ENCODE data around the gene HS6ST3. TPM values are rescaled to one million over a fixed set of nuclear protein-coding genes. Genes with fewer than 3 reads are reported as not detected.

The HS6ST3 gene
- polyA plus RNA-seq, 12 donors: 0.08 to 1.5 (median 0.30) TPM; not detected in 2

GRCh38 chr13:96193728-96194310 is 103.9 kb downstream of the HS6ST3 start:
- DNase-seq: no peak

GRCh38 chr13:96198038-96198437 is 108.1 kb downstream of the HS6ST3 start:
- no peak for DNase-seq

GRCh38 chr13:96199315-96199714 is 109.4 kb downstream of the HS6ST3 start:
- no peak for DNase-seq

DNA sequence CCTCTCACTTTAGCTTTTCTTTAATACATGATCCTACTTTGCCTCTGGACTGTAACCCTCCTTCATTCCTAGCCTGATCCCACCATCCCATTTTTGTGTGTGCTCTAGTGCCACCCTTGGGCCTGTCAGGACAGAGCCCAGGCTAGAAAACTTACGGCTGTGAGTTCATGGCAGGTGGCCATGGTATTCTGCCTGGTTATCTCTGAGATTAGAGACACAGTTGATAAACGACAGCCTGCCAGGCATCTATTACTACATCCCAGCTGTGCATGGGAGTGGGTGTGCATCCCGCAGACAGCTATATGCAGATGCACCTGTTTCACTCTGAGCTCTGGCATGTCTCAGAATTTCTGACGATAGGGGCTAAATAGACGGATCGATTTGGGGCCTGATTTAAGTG is 110.9 kb downstream of the HS6ST3 start:
- DNase-seq: no peak

DNA sequence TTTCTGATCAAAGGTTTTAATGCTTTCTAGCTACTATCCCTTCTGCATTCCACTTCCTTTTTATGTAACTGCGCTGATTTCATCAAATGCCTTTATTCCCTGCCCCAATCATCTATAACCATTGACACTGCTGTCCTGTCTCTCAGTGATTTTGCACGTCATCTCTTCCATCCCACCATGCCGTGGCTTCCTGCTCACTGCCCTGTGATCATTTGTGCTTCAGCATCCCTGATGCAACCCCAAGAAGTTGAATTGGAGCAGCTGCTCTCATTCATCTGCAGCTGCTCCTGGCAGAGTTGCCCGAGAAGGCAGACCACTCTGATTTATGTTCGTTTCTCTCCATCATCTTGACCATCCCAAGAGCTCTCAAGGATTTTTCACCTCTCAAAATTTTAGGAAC is 112.4 kb downstream of the HS6ST3 start:
- no peak for DNase-seq

DNA sequence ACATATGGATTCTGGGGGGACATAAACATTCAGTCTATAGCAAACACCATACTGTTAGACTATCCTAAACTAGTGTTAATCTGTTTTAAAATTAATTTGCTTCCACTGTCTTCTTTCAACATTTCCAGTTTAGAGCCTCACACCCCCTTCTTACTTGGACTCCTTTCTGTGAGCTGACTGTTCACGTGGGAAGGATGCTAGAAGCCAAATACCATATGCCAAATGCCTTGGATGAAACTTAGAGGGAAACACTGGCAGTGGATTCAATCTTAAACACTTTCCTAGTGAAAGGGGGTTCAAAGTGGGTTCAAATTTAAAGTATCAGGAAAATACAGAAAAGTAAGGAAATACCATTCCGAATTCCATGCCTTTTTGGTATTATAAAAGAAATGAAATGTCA is 113.6 kb downstream of the HS6ST3 start:
- DNase-seq: no peak

GRCh38 chr13:96214824-96215445 is 125.0 kb downstream of the HS6ST3 start:
- DNase-seq: no peak

GRCh38 chr13:96216543-96216942 is 126.6 kb downstream of the HS6ST3 start:
- DNase-seq: no peak

- no peak for DNase-seq
These were observed 128.6 kb downstream of the HS6ST3 start for GRCh38 chr13:96218475-96218874.

DNA sequence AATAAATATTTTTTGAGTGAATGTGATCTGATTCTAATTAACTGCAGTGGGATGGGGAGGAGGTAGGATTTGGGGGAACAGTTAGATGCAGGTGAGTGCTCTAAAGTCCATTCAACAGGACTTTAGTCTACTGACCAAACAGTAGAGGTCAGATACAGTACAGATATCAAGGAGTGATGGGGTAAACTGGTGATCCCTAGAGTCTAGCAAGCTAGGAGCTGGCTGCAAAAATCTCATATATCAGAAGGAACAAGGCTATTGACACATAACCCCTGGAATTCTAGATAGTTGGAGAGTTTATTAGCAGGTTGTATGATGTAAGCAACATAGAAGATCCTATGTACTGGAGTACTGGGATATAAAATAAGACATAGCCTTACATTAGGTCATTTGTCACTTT is 131.6 kb downstream of the HS6ST3 start:
- no peak for DNase-seq

GRCh38 chr13:96223231-96223630 is 133.3 kb downstream of the HS6ST3 start:
- DNase-seq: no peak

DNA sequence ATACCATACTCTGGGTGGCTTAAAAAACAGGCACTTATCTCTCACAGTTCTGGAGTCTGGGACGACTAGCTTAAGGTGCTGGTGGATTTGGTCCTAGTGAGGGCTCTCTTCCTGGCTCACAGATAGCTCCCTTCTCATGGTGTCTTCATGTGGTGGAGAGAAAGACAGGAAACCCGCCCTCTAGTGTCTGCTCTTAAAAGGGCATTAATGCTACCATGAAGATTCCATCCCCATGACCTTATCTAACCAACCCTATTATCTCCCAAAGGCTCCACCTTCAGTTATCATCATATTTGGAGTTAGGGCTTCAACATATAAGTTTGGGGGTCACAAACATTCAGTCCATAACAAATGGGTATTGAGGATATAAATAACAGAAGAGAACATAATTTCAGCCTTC is 139.4 kb downstream of the HS6ST3 start:
- DNase-seq: no peak

DNA sequence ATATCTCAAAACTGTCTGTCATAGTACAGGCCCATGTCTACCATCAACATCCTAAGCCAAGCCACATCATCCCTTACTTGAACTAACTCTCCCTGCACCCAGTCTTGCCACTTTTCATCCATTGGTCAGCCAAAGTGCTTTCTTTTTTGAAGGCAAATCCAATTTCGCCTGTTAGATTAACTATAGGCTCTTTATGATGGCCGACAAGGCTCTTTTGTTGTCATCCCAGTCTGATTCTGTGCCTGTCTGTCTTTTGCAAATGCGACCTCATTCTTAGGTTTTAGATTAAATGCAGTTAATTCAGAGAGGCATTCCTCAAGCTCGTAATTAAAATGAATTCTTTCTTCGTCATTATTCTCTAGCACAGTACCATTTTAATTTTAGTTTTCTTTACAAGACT is 148.3 kb downstream of the HS6ST3 start:
- DNase-seq: no peak

DNA sequence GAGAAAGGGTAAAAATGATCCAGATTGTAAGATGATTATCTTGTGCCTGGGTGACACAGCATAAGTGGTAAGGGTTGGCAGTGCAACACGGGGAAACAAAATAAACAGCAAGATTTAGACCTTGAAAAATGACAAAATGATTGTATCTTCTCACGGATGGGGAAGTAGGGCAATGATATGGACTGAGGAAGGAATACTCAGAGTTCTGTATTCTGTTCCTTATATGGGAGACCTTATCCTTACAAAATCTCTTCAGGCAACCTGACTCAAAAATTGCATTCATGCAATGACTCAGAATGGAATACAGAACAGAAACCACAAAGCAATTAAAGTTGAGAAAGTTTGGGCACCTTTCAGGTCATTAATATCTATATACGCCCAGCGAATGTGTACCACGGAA is 149.0 kb downstream of the HS6ST3 start:
- DNase-seq: no peak

DNA sequence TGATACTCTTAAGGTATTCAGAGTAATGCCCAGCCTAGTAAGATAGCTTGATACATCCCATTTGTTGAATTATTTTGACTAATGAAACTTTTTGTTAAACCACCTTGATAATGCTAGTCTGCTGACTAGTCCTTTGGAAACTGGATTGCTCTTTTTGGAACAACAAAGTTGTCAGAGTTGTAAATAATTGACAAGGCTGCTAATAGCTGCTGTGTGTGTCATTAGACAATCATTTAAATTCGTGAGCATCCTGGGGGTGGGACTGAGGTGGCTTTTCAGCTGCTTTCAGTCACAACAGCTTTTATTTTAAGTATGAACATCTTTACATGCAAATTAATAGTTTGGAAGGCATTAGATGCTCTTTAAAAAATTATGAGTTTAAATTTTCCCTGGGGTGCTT is 153.5 kb downstream of the HS6ST3 start:
- DNase-seq: no peak

DNA sequence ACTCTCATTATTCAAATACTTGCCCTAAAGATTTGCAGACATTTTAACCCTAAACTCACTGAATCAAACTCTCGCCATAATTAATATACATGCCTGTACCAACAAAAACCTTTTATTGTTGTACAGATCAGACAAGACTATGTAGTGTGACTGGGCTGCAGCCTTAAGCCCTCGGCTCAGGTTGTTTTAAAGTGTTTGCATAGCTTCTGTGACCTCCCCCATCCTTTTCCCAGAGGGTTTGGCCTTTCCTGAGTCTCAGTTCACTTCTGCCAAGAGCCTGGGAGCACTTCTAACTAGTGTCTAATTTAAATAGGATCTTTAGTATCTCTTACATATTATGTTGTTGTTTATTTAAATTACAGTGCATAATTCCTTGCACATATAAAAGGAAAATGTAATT is 158.2 kb downstream of the HS6ST3 start:
- DNase-seq: no peak

DNA sequence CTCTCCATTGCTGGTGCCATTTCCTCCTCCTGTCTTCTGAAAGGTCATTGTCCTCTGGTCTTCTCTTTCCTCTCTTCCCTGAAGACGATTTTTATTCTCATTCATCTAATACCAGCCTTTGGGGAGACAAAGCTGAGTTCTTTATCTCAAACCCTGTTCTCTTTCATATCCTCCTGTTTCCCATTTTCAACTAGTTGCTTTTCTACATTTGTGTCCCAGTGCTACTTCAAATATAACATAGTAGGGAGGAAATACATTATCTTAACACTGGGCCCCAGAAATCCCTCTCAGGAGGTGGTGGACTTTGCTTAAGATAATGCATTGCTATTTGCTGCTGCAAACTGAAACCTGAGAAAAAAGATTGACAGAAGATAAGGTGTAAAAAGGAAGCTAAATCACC is 159.1 kb downstream of the HS6ST3 start:
- DNase-seq: no peak

DNA sequence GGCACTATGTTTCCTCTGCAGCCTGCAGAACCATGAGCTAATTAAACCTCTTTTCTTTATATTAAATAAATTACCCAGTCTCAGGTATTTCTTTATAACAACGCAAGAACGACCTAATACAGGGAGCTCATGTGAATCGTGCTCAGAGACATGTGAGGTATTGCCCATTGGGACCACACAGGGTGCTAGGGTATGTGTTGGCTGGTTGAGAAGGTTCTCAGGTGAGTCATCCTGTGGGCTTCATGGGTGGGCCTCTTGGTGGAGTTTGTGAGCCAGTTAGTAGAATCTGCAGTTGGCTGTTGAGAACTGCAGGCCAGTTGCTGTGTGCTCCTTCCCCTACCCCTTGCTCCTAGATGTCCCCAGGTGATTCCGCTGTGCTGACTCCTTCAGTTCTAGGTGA is 163.0 kb downstream of the HS6ST3 start:
- no peak for DNase-seq

DNA sequence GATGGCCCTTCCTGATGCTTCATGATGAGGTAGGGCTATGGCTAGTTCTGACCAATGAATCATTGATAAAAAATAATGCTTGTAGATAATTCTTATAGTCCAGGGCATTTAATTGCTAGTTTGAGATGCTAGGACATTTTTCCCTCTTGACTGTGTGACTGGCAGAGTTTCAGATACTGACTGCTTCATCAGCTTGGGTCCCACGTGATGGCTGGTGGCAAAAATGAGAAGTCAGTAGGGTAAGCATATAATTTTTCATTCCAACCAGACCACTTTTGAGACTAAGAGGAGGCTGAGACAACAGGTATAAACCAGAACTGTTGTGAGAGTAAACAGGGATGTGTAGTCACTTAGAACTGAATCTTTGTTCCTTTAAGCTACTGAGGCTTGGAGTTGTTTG is 183.3 kb downstream of the HS6ST3 start:
- no peak for DNase-seq

GRCh38 chr13:96274046-96274445 is 184.1 kb downstream of the HS6ST3 start:
- DNase-seq: no peak

GRCh38 chr13:96279904-96280303 is 190.0 kb downstream of the HS6ST3 start:
- DNase-seq: no peak

- no peak for DNase-seq
These were observed 195.1 kb downstream of the HS6ST3 start for GRCh38 chr13:96284971-96285370.

DNA sequence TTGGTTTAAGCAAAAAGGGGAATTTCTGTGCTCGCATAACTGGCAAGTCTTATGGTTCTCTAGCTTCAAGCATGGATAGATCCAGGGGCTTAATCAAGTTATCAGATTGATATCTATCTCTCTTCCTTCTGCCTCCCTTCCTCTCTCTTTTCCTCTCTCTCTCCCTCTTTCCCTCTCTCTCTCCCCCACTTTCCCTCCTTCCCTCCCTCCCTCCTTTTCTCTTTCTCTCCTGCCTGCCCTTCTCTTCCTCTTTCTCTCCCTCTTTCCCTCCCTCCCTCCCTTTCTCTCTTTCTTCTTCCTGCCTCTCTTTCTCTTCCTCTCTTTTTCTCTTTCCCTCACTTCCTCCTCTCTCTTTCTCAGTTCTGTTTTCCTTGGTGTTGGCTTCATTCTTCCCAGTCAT is 195.8 kb downstream of the HS6ST3 start:
- DNase-seq: no peak

Measured in muscle of arm (tissue), 12 donors.